Activated CD8-positive, alpha-beta memory T cell treated with anti-CD3 and anti-CD28 coated beads, Interleukin-2, amount 10 ng/mL, durations not matched to agents 7 days and 5 days (primary cell): Measurements from ENCODE around the gene OSTM1. TPM values are rescaled to one million over a fixed set of nuclear protein-coding genes. Genes with fewer than 3 reads are reported as not detected.
"Not testable (repeated sequence)": the region's sequence is repeated elsewhere in the genome, so short reads cannot be mapped to it uniquely, and the experiment has no call there.

Experiments
- ATAC-seq: fragments of 150-1000 bp; cut with Tn5 transposase; one replicate; pipeline ENCODE4 v1.10.0; 2021; ENCODE audit warnings: moderate library complexity
- CTCF ChIA-PET: fragments of 350-600 bp; sonication (Branson Sonifier 250); formaldehyde crosslinking; loops from one replicate; lab custom pipeline; 2021; ENCODE audit warnings: antibody characterized with exemption; lab: Charles Lee
- DNase-seq: peaks from one replicate; pipeline ENCODE4 v3.0.0-alpha.2; 2020
- H3K27ac Mint-ChIP-seq: one replicate; pipeline ENCODE4 v1.8.0; 2021; ENCODE audit warnings: mild to moderate bottlenecking, mixed read lengths
- H3K27me3 Mint-ChIP-seq: one replicate; pipeline ENCODE4 v1.8.0; 2021; ENCODE audit warnings: mixed read lengths
- H3K36me3 Mint-ChIP-seq: one replicate; pipeline ENCODE4 v1.8.0; 2021; ENCODE audit warnings: mild to moderate bottlenecking, mixed read lengths
- H3K4me1 Mint-ChIP-seq: one replicate; pipeline ENCODE4 v1.8.0; 2021; ENCODE audit warnings: mixed read lengths
- H3K4me3 Mint-ChIP-seq: one replicate; pipeline ENCODE4 v1.8.0; 2021; ENCODE audit warnings: mild to moderate bottlenecking, moderate library complexity, mixed read lengths
- H3K9me3 Mint-ChIP-seq: one replicate; pipeline ENCODE4 v1.8.0; 2022; ENCODE audit warnings: low read depth, mixed read lengths
- total RNA-seq, 2 experiments: library from RNA; stranded (reverse); gene quantifications; one replicate each; pipeline ENCODE4 v1.2.3, GENCODE V29; 2021

Gene OSTM1
- total RNA-seq, 2 experiments from 2014 or later: 22.2 to 30.5 TPM

DNA sequence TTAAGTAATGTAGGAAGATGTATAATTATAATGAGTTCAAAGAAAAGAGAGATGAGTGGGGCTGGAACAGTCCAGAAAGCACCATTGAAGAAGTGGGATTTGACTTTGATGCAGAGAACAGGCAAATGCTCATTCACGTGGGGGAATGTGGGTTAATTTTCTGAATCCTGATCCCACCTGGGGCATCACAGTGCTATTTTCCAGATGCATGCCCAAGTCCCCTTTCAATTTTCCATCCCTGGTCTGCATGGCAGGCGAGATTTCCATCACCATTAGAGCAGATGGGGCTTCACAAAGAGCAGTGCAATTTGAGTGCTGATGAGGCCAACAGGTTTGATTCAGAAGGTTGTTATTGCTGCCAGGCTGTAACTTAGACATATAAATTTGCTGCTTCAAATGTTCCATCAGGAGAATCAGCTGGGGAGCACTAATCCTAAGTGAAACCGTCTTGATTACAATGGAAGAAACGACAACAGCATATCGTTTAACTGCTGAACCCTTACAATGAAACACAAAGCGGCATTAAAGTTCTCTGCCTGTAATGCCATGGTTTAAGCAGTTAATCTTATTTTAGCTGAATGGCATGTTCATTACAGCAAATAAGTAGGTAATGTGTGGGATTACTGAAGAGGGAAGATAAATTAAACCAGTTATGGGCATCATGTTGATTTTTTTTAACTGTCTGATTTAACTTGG, 45.2 kb downstream of the OSTM1 start:
- Mint-ChIP-seq H3K9me3 (no peaks in the 10 kb centered on the region), H3K27me3 (no peaks in the 10 kb centered on the region), H3K27ac (no peak overlapping the region), H3K4me3 (no peak overlapping the region), H3K4me1 (no peaks in the 10 kb centered on the region), H3K36me3 (no peaks in the 10 kb centered on the region)
- ATAC-seq: no peak
- CTCF ChIA-PET: interaction anchor here (1.0 kb wide), 1 partner anchor 12 kb away, joined by 3 read pairs; no protein-coding TSS in a partner anchor
- DNase-seq: no peak

DNA sequence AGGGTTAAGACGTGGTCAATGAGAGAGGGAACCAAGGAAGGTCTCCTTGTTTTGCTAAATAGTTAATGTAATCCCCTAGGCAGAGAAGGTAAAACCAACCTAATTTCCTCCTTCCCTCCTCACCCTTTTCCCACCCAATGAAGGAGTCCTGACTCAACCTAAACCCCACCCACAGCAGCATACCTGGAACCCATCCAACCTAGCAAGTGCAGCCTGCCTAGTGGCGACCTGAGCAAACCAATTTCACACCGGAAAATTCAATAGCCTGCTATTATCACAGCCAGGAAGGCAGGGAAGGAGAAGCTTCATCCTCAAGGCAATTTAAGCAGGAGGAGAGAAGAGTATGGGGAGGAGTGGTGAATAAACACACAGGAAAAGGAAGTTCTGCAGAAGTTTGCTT, 46.9 kb downstream of the OSTM1 start:
- no peak overlapping the region for H3K4me3 Mint-ChIP-seq
- CTCF ChIA-PET: no interaction called here
- no peaks in the 10 kb centered on the region for H3K27me3 Mint-ChIP-seq
- no peak overlapping the region for H3K27ac Mint-ChIP-seq
- H3K36me3 Mint-ChIP-seq: no peaks in the 10 kb centered on the region
- DNase-seq (no peak), ATAC-seq (no peak)
- no peaks in the 10 kb centered on the region for H3K9me3 Mint-ChIP-seq
- no peaks in the 10 kb centered on the region for H3K4me1 Mint-ChIP-seq

DNA sequence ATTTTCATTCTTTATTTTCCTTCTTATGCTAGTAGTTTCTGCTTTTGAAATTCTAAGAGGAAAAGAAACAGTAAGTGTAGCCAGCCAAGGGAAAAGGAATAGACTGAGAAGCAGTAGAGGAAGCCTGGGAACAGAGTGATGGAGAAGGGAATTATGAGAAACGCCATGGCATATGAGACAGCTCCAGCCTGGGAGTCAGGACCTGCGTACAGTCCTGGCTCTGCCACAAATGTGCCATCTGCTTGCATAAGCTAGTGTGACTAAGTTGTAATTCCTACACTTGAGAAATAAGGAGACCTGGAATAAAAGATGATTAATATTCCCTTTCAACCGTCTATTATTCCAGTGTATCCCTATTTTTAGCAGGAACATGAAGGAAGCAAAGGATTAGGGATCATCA, 47.5 kb downstream of the OSTM1 start:
- no peaks in the 10 kb centered on the region for H3K4me1 Mint-ChIP-seq
- no peak overlapping the region for H3K4me3 Mint-ChIP-seq
- H3K36me3 Mint-ChIP-seq: no peaks in the 10 kb centered on the region
- ATAC-seq: no peak
- CTCF ChIA-PET: interaction anchor here (0.6 kb wide), 1 partner anchor 35 kb away, joined by 3 read pairs; no protein-coding TSS in a partner anchor
- H3K27ac Mint-ChIP-seq: no peak overlapping the region
- DNase-seq: no peak
- H3K9me3 Mint-ChIP-seq: no peaks in the 10 kb centered on the region
- no peaks in the 10 kb centered on the region for H3K27me3 Mint-ChIP-seq

DNA sequence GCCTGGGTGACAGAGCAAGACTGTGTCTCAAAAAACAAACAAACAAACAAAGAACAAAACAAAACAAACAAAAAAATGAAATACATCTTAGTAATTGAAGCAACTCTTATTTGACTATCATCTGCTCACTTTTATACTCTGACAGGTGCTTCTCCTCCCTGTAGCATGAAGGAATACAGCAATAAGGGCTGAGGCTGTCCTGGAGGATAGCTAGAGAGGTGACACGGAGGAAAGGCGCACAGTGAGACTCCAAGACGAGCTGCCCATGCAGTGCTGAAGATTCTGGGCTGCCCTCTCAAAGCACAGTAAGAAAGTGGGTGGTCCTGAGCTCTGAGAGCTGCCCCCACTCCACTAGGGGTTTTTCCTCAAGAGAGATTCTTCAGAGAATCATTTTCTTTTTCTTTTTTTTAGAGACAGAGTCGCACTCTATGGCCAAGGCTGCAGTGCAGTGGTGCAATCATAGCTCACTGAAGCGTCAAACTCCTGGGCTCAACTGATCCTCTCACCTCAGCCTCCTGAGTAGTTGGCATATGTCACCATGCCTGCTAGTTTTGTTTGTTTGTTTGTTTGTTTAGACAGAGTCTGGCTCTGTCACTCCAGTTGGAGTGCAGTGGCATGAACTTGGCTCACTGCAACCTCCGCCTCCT, 50.0 kb downstream of the OSTM1 start:
- H3K4me1 Mint-ChIP-seq: no peaks in the 10 kb centered on the region
- CTCF ChIA-PET: no interaction called here

DNA sequence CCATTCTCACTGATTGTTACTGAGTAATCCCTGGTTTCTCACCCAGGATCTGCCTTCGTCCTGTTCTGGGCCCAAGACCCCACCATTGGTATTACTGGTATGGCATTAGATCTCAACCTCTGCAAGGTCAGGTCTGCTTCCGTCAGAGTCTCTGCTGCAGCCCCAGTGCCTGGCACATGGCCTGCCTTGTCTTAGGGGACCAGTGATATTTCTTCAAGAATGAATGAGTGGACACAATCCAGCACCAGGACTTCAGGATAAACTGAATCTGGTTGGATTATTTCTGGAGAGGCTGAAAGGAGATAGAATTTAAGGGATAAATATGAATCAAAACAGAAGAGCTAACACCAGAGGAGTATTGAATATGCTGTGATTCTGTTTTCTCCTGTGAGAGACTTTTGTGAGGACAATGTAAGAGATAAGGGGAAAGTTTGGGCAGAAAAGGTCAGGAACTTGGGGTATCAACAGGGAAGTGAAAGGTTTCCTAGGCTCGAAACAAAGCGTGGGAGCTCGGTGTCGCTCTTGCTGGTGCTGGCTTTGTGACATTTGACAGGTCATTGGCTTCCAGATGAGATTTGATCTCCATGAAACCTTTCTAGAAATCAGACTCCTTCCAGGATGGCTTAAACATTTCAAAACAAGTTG, 53.9 kb downstream of the OSTM1 start:
- CTCF ChIA-PET: interaction anchor here (1.4 kb wide), 1 partner anchor 10 kb away, joined by 3 read pairs; no protein-coding TSS in a partner anchor
- peaks cover 2% of the 10 kb centered on the region for H3K36me3 Mint-ChIP-seq
- no peak for ATAC-seq
- H3K4me1 Mint-ChIP-seq: no peaks in the 10 kb centered on the region
- H3K27me3 Mint-ChIP-seq: no peaks in the 10 kb centered on the region
- no peak overlapping the region for H3K27ac Mint-ChIP-seq
- no peak overlapping the region for H3K4me3 Mint-ChIP-seq
- H3K9me3 Mint-ChIP-seq: peaks cover 3% of the 10 kb centered on the region
- DNase-seq: no peak

More for the DNA sequence above, 50.0 kb downstream of the OSTM1 start:
- DNase-seq: no peak
- Mint-ChIP-seq H3K36me3 (no peaks in the 10 kb centered on the region), H3K27me3 (no peaks in the 10 kb centered on the region), H3K4me3 (no peak overlapping the region), H3K27ac (no peak overlapping the region), H3K9me3 (no peaks in the 10 kb centered on the region)
- ATAC-seq: no peak

DNA sequence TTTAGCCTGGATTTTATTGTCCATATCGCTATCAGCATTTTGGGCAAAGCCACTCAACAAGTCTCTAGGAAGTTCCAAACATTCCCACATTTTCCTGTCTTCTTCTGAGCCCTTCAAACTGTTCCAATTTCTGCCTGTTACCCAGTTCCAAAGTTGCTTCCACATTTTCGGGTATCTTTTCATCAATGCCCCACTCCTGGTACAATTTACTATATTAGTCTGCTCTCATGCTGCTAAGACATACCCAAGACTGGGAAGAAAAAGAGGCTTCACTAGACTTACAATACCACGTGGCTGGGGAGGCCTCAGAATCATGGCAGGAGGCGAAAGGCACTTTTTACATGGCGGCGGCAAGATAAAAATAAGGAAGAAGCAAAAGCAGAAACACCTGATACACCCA, 58.3 kb downstream of the OSTM1 start:
- H3K9me3 Mint-ChIP-seq, H3K4me1 Mint-ChIP-seq, CTCF ChIA-PET, ATAC-seq, H3K4me3 Mint-ChIP-seq, DNase-seq, H3K27me3 Mint-ChIP-seq, H3K36me3 Mint-ChIP-seq, H3K27ac Mint-ChIP-seq: not testable (repeated sequence)

DNA sequence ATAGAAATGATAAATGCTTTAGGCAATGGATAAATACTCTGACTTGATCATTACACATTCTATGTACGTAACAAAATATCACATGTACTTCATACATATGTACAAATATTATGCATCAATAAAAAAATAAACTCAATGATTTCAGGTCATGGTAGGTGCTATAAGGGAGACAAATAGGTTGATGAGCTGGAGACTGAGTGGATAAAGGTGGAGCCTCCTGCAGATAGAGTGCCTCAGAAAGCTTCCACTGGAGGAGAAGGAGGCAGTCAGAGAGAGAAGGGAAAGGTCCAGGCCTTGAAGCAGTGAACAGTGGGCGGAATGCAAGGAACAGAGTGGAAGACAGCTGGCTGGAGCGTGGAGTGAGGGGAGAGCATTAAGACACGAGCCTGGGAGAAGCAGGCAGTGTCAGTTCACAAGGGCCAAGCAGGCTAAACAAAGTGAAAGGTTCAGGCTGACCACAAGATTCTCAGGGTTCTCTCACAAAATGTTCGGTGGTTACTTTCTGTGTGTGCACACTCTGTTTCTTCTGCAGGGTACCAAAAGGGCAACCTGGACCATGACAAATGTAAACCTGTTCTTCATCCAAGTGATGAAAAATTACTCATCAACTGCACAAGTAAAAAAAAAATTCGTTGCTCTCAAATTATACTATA, 60.6 kb downstream of the OSTM1 start:
- H3K4me3 Mint-ChIP-seq: no peak overlapping the region
- no peaks in the 10 kb centered on the region for H3K4me1 Mint-ChIP-seq
- no peaks in the 10 kb centered on the region for H3K27me3 Mint-ChIP-seq
- H3K27ac Mint-ChIP-seq: no peak overlapping the region
- H3K36me3 Mint-ChIP-seq: peaks cover 7% of the 10 kb centered on the region
- CTCF ChIA-PET: no interaction called here
- ATAC-seq: no peak
- no peak for DNase-seq
- peaks cover 12% of the 10 kb centered on the region for H3K9me3 Mint-ChIP-seq

DNA sequence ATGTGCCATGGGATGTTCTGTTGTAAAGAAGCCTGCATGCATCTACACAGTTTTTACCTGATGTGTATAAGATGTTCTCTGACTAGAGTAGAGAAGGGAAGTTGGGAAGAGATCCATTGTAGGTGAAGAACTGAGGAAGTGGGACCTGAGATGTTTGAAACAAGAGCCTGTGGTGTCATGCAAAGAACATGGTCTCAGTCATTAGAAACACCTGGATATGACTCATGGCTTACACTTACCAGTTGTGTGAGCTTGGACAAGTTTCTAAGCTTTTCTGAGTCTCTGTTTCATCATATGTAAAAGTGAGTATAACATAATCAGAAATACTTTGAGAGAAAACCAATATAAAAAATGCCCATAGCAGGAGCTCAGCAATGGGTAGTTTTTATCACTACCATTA, 64.6 kb downstream of the OSTM1 start:
- DNase-seq (no peak), ATAC-seq (no peak)
- Mint-ChIP-seq H3K27me3 (no peaks in the 10 kb centered on the region), H3K9me3 (peaks cover 12% of the 10 kb centered on the region), H3K4me3 (no peak overlapping the region), H3K27ac (no peak overlapping the region), H3K4me1 (no peaks in the 10 kb centered on the region), H3K36me3 (peaks cover 5% of the 10 kb centered on the region)
- CTCF ChIA-PET: interaction anchor here (1.4 kb wide), 1 partner anchor 143 kb away, joined by 4 read pairs; no protein-coding TSS in a partner anchor

DNA sequence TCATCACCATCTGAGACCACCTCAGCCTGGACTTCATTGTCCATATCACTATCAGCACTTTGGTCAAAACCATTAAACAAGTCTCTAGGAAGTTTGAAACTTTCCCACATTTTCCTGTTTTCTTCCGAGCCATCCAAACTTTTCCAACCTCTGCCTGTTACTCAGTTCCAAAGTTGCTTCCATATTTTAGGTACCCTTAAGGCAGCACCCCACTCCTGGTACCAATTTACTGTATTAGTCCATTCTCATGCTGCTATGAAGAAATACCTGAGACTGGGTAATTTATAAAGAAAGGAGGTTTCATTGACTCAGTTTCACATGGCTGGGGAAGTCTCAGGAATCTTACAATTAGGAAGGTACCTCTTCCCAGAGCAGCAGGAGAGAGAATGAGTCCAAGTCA, 65.3 kb downstream of the OSTM1 start:
- H3K4me3 Mint-ChIP-seq, H3K4me1 Mint-ChIP-seq, DNase-seq, H3K27me3 Mint-ChIP-seq, H3K27ac Mint-ChIP-seq, H3K36me3 Mint-ChIP-seq, ATAC-seq: not testable (repeated sequence)
- CTCF ChIA-PET: interaction anchor here (0.7 kb wide), 1 partner anchor 1847 kb away, joined by 3 read pairs; no protein-coding TSS in a partner anchor
- H3K9me3 Mint-ChIP-seq: peaks cover 12% of the 10 kb centered on the region

DNA sequence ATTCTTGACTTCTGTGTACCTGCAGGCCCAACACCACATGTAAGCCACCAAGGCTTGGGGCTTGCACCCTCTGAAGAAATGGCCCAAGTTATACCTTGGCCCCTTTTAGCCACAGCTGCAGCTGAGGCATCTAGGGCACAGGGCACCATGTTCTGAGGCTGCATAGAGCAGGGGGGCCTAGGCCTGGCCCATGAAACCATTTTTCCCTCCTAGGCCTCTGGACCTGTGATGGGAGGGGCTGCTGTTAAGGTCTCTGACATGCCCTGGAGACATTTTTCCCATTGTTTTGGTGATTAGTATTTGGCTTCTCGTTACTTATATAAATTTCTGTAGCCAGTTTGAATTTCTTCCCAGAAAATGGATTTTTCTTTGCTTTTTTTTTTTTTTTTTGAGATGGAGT, 66.2 kb downstream of the OSTM1 start:
- peaks cover 5% of the 10 kb centered on the region for H3K36me3 Mint-ChIP-seq
- H3K4me3 Mint-ChIP-seq: no peak overlapping the region
- H3K4me1 Mint-ChIP-seq: no peaks in the 10 kb centered on the region
- peaks cover 12% of the 10 kb centered on the region for H3K9me3 Mint-ChIP-seq
- CTCF ChIA-PET: interaction anchor here (0.7 kb wide), 1 partner anchor 1846 kb away, joined by 3 read pairs; no protein-coding TSS in a partner anchor
- ATAC-seq (no peak), DNase-seq (no peak)
- peaks cover 2% of the 10 kb centered on the region for H3K27me3 Mint-ChIP-seq
- H3K27ac Mint-ChIP-seq: no peak overlapping the region

DNA sequence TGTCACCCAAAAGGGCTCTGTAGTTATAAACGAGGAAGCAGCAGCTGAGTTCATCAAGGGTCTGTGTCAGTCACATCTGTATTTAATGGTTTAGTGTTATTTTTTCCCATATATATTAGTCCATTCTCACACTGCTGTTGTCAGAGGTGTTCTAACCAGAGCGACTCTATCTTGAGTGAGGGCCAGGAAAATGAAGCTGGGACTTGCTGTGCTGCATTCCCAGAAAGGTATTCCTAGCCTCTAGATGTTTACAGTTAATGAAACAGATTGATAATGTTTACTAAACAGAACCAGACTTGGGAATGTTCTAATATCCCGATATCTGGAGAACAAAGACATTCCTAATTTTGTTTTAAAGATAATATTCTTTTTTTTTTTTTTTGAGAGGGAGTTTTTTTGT, 68.6 kb downstream of the OSTM1 start:
- Mint-ChIP-seq H3K27me3 (peaks cover 9% of the 10 kb centered on the region), H3K4me3 (no peak overlapping the region), H3K4me1 (no peaks in the 10 kb centered on the region), H3K27ac (no peak overlapping the region), H3K36me3 (peaks cover 5% of the 10 kb centered on the region), H3K9me3 (peaks cover 12% of the 10 kb centered on the region)
- no peak for DNase-seq
- CTCF ChIA-PET: no interaction called here
- no peak for ATAC-seq

DNA sequence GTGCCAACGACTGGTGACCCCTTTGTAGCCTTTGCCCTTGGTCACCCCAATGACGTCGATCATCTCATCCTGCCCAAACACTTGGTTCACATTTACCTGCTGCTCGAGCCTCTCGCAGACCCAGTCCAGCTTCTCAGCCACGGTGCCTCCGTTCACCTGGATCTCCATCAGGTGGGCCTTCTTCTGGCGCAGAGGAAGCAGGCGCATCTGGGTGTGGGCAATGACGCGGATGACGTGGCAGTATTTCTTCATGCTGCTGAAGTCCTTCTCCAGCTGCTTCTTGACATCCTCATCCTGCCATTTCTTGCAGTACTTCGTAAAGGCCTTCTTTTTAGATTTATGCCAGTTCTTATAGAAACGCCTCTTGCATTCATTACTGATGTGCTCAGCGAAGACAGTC, 69.7 kb downstream of the OSTM1 start:
- Mint-ChIP-seq H3K27me3 (peaks cover 9% of the 10 kb centered on the region), H3K36me3 (peaks cover 5% of the 10 kb centered on the region), H3K9me3 (peaks cover 12% of the 10 kb centered on the region), H3K4me3 (no peak overlapping the region), H3K4me1 (no peaks in the 10 kb centered on the region), H3K27ac (no peak overlapping the region)
- no peak for DNase-seq
- ATAC-seq: no peak
- CTCF ChIA-PET: interaction anchor here (0.8 kb wide), 1 partner anchor 20 kb away, joined by 3 read pairs; no protein-coding TSS in a partner anchor
